ENCODE measurements around the gene TRIM16. TPM values are rescaled to one million over a fixed set of nuclear protein-coding genes. Genes with fewer than 3 reads are reported as not detected.
"Not testable (repeated sequence)": the region's sequence is repeated elsewhere in the genome, so short reads cannot be mapped to it uniquely, and the experiment has no call there.

Gene TRIM16
- total RNA-seq, 4 donors from 2014 or later = 11.0 to 30.8 (median 19.4) TPM

DNA sequence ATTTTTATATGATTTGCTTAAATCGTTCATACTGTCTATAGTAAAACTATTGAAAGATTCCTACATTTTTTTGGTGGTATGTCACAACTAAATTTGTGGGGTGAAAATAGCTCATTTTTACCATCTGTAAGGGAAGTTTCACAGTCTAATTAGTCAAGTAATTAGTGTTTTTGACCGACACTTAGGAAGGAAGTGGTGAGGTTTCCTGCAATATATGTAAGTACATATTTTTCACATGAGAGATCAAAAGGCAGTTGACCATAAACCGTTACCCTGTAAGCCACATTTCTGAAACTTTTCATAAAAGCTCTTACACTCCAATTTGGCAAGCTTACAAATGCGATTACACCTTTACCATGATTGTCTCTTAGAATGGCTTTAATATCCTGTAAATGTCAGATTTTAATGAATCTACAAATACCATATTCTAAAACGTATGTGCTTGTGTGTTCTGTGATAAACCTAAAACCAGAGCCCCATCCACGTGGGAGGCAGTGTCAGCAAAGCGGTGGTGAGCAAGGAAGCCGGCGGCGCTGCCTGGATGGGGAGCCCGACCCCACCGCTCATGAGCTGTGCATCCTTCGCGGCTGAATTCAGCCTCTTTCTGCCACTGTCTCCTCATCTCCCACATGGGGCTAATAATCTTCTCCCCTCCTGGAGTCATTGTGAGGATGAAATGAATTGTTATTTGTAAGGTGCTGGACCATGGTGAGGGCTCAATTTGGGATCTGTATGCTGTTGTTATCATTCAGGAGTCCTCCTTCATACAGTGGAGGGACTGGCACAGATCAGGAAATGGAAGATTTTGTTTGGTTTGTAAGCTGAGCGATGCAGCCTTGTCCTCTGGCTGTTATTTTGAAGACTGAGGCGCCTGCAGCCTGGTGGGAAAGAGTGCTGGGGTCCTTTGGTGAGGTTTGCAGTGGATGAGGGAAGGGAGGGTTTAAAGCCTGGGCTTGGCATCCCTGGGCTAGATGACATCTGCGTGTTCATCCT is 94.3 kb downstream of the TRIM16 start:
- DNase-seq; intact Hi-C loops (cut with DNase I; ENCODE audit: low total_unique reads); H3K27ac ChIP-seq; H3K36me3 ChIP-seq; H3K27me3 ChIP-seq; H3K4me1 ChIP-seq; H3K4me3 ChIP-seq; H3K9me3 ChIP-seq: not testable (repeated sequence)

DNA sequence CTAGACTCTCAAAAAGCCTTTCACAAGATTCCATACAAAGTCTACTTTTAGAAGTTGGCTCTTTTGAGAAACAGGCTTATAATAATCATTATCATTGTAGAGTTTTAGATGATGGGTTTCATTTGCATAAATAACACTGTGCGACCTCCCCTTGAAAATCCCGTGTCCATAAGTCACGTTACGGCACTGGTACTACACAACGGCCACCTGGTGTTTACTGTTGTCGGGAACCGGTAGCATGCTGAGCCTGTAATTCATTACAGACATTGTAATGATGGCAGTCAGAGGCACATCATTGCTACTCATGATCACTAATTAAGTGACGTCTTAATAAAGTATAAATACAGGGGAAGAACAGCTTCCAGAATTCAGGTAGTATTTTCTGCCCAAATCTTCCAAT is 96.1 kb downstream of the TRIM16 start:
- H3K4me1 ChIP-seq; DNase-seq; H3K9me3 ChIP-seq; H3K27me3 ChIP-seq; H3K36me3 ChIP-seq; intact Hi-C loops (cut with DNase I; ENCODE audit: low total_unique reads); H3K4me3 ChIP-seq; H3K27ac ChIP-seq: not testable (repeated sequence)

DNA sequence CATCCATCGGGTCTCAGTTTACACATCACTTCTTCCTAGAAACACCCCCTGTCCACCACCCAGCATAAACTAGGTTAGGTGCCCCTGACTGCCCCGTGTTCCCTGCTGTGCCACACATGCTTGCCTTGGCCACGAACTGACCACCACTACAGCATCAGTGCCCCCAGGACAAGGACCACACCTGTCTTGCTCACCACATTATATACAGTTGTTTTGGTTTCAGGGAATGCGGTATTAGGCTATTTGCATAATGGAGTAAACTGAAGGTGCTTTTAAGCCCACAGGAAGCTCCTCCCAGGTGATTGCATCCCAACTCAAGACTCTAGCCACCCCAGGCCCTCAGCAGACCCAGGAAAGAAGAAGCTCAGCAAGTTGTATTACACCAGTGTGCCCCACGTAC is 100.8 kb downstream of the TRIM16 start:
- H3K27ac ChIP-seq; DNase-seq; H3K4me1 ChIP-seq; H3K9me3 ChIP-seq; H3K36me3 ChIP-seq; H3K4me3 ChIP-seq; H3K27me3 ChIP-seq; intact Hi-C loops (cut with DNase I; ENCODE audit: low total_unique reads): not testable (repeated sequence)

- H3K4me1 ChIP-seq; H3K4me3 ChIP-seq; H3K27ac ChIP-seq; H3K36me3 ChIP-seq; intact Hi-C loops (cut with DNase I; ENCODE audit: low total_unique reads); H3K27me3 ChIP-seq; DNase-seq; H3K9me3 ChIP-seq: not testable (repeated sequence)
These were observed 102.6 kb downstream of the TRIM16 start for GRCh38 chr17:15581462-15581861.

Small RNA genes within 50 kb of the gene (small RNA-seq; reads per million reads assigned to genes)
- gene AC005838.1 = not detected
- not detected for gene ZNF29P

Other genes starting within 250 kb of the TRIM16 start
- gene CDRT4, start 216.7 kb downstream of the TRIM16 start, total RNA-seq = 10 to 100 TPM in 1 of 4 donors, 1 to 10 TPM in 2, under 1 TPM in 1; 0.29 to 22.8 (median 4.2) TPM
- 10 to 100 TPM; 19.4 to 62.4 (median 44.7) TPM for gene TVP23C, start 120.8 kb downstream of the TRIM16 start, total RNA-seq
- gene FBXW10B, start 64.6 kb downstream of the TRIM16 start, total RNA-seq = under 1 TPM in 2 of 4 donors, not detected in 2; 0.41 to 0.64 TPM
- gene ZNF286A, start 15.4 kb upstream of the TRIM16 start, total RNA-seq = 10 to 100 TPM in 3 of 4 donors, 1 to 10 TPM in 1; 5.6 to 79.0 (median 17.4) TPM
- 1 to 10 TPM in 1 of 4 donors, under 1 TPM in 1, not detected in 2; 0.90 to 1.2 TPM for gene TBC1D26, start 48.0 kb upstream of the TRIM16 start, total RNA-seq